SIG-M5 (cell line): Measurements from ENCODE around the gene YARS1.

Experiments used
- DNase-seq: peaks from one replicate; lab custom pipeline; 2025; lab: John Stamatoyannopoulos, UW

YARS1 gene

DNA sequence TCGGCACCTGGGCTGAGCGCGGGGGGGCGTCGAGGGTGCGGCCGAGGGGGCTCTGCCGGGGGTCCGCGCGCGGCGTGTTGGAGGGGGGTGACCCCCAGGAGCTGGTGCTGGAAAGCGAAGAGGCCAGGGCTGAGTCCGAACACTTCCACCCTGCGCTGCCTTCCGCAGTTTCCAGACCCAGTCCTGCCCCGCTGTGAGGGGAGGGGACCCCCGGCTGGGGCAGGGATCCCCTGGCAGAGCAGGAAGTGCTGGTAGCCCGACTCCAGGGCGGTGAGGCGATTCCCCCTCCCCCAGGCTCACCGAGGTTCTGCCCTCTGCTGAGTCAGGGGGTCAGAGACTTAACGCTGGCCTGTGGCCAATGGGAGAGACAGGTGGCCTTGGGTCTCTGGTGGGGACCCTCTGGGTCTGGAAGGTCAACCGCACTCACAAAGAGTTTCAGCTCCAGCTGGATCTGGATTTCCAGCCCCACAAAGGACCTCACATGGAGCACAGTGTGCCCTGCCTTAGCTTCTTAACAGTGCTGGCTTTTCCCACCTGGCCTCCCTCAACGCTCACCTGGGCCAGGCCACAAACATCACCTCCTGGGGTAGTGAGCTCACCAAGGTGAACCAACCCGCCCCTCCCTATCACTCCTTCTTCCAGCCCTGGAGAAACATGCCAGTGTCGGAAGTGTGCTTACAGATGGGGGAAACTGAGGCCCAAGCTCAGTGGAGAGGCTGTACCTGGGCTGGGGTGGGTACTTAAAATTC is 74.8 kb downstream of the YARS1 start:
- DNase-seq = no peak

DNA sequence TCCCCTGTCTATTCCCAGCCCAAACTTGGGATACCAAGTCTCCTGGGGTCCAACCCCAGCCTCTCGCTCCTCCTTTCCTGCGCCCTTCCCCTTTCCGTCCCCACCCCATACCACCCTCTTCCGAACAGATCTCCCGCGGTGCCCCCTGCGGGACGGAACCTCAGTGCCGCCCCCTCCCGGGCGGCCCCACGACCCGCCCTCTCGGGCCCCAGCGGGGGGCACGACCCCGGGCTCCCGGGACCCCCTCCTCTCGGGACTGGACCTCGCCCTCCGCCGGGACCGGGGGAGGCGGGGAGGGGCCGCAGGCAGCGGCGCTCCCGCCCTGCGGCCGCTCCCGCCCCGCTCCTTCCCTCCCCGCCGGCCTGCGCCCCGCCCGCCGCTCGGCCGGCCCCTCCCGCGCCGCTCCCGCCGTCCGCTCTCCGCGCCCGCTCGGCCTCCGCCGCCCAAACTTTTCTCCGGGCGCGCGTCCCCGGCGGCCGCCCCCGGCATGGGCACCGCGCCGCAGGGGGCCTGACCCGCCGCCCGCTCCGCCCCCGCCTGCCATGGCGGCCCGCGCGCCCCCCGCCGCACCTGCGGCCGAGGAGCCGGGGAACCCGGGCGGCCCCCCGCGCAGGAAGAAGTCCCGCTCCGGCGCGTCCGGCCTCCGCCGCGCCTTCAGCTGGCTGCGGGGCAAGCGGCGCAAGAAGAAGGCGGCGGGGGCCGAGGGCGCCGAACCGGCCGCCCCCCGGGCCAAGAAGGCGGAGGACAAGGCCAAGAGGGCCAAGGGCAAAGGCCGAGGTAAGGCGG is 75.6 kb downstream of the YARS1 start:
- DNase-seq = no peak

DNA sequence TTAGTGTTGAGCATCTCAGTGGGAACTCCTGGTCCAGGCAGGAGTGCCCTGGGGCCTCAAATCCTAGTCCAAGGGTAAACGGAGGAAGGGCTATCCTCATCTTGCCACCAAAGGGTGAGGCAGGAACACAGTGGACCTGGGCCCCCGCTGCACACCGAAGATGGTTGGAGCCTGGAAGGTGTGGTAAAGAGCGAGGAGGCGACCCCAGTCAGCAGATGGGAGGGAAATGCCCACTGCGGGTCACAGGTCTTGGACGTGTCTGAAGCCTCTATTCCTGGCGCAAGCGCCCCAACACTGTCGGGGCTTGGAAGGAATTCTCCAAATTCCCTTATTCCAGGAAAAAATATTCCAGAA is 76.1 kb downstream of the YARS1 start:
- DNase-seq = no peak

- no peak for DNase-seq
Measured at GRCh38 chr1:32736812-32737791, 80.1 kb downstream of the YARS1 start.

DNA sequence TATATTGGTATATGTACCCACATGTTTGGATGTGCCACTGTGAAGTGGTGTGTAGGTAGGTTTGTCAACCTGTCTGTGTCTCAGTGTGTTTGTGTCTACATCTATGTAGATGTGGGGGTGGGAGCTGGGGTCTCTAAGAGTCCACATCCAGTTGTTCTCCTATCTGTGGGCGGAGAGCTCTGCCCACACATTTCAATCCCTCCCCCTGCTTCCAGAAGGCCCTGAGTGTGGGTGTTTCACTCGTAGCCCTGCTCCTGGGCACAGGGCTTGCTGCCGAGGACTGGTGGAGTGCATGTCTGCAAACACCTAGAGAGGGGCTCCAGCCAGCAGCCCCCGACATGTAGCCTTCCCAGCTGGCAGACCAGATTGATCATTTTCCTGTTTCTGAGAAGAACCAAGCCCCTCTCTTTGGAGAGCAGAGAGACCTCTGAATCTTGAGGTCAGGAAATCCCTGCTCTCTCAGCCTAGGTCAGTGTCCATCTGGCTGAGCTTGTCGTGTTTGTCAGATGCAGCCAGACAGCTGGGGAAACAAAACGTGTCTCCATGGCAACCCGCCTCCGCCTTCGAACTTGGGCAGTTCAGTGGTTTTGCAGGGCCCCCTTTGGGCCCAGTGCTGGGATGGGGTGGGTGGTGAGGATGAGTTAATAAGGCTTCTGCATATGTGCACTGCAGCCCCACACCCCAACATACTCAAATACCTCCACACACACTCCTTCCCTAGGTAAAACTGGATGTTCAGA is 83.4 kb downstream of the YARS1 start:
- no peak for DNase-seq

- no peak for DNase-seq
Measured at GRCh38 chr1:32729254-32730046, 87.7 kb downstream of the YARS1 start.

GRCh38 chr1:32728413-32729077 is 88.6 kb downstream of the YARS1 start:
- no peak for DNase-seq

DNA sequence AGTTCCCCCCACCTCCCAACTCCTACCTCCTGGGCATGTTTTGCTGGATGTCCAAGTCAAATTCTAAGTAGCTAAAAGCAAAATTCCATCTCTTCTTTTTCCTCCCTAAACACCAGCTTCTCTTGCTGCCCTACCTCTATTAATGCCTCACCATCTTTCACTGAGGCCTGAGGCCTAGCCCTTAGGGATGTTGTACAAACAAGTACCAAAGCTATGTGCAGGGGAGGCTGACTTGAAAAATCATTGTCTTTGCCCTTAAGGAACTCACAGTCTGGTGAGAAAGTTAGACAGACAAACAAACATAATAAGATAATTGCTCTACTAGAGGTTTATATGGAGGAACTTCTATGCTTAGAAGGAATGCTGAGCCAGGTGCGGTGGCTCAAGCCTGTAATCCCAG is 89.3 kb downstream of the YARS1 start:
- DNase-seq = no peak

DNA sequence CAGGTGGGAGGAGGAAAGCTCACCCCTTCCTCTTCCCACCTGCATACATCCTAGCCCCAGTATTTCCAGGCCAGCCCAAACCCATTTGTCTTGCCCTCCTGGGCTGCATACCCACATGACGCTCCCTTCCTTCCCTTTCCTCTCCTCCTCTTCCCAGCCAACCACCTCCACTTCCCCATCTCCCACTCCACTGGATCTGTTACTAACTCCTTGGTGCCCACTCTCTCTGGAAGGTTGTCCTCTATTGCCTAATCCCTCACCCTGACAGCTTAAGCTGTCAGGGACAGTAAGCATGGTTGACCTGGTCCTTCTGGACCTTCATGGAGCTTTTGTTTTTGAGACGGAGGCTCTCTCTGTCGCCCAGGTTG is 91.6 kb downstream of the YARS1 start:
- DNase-seq = no peak
